NCI-H187 treated with DMSO at 0.1 percent for 48 hours (cell line): ENCODE results near the gene VAC14.

Source experiments
- DNase-seq: peaks from one replicate; lab custom pipeline; 2025; lab: John Stamatoyannopoulos, UW

Gene VAC14

GRCh38 chr16:70705056-70705455 is 95.9 kb downstream of the VAC14 start:
- DNase-seq, result no peak

- no peak for DNase-seq
Measured at GRCh38 chr16:70704586-70704985, 96.4 kb downstream of the VAC14 start.

DNA sequence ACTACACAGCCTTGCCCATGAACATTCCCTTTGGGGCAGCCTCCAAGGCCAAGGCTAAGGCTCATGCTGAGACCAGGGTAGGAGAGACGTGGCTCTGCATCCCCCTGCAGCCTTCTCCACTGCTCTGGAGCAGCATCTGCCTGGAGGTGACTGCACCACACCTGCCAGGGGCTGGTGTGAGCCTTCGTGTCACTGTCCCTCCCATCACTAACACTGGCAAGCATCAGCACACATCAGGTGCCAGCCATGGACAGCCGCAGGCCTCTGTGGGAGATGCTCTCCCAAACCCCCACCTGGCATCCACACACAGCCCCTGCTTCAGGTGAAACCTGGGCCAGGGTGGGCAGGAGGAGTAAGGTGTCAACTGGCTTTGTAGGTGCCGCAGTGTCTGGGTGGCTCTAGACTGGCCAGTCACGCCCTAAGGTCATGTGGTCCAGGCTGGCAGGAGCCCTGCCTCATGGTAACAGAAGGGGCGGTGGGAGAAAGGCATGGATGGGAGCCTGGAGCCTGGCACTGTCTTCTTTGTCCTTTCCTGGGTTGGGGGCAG is 97.0 kb downstream of the VAC14 start:
- DNase-seq, result no peak

- DNase-seq, result no peak
Measured at GRCh38 chr16:70703041-70703834, 97.7 kb downstream of the VAC14 start.

GRCh38 chr16:70702624-70703023 is 98.3 kb downstream of the VAC14 start:
- no peak for DNase-seq

- DNase-seq, result no peak
Measured at GRCh38 chr16:70701998-70702397, 99.0 kb downstream of the VAC14 start.

DNA sequence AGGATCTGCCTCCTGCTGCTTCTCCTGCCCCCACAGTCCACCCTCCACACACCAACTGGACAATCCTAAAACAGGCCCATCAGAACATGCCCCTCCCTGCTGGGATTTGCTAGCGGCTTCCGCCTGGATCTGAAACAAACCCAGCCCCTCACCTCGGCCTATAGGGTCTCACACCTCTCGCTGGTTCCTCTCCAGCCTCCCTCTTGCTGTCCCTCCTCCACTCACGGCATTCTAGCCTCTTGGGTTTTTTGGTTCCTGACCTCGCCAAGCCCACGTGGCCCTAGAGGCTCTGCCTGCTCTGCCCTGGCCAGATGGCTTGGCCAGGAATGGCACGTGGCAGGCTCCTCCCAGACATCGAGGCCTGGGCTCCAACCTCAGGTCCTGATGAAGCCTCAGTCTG is 99.4 kb downstream of the VAC14 start:
- DNase-seq, result no peak

DNA sequence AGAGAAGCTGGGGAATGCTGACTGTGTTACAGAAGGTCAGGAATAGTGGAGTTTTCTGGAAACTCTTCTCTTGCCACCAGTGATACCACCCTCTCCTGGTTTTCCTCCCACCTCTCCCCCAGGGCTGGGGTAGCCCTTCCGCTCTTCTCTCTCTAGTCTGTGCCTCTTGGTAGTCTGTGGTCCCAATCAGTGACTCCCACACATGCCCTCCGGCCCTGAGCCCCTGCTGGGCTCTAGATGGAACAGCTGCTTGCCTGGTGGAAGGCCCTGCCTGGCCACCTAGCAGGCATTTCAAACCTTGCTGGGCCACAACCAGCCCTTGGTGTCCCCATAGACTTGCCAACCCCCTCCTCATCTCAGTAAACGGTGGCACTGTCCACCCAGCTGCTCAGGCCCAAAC is 99.9 kb downstream of the VAC14 start:
- DNase-seq, result no peak

DNA sequence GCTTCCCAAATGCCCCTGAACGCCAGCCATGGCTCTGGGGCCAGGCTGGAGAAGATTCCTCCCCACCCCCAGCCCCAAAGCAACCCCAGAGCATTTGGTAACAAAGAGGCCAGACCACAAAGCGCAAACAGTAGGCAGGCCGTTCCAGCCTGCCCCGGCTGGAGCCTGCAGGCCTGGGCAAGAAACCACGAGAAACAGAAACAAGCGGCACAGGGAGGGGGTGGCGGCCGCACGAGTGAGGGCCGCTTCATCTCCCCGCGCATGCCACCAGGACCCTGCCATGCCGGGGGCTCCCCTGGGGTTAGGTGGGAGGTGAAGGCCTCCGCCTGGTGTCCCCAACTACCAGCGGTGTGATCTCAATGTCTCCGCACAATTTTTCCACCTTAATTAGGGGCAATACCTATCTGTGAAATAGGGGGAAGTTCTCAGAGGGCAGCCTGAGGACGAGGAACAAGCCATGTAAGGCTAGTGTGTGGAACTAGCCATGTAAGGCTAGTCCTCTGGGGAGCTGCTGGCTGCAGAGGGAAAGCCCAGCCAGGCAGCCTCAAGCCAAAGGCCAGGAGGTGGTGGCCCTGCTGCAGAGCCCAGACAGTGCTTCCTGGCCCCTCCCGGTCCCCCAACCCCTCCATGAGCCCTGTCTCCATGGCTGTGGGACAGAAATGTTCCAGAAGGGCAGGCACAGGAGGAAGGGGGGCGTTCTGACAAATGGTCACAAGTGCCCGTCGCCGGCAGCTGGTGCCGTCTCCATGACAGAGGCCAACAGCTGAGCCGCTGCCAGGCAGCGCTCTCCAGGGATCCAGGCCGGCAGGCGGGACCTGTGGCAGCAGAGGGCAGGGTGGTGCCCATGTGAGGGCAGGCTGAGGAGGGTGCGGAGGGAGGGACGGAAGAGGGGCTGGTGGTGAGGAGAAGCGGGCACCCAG is 100.6 kb downstream of the VAC14 start:
- DNase-seq, result no peak

DNA sequence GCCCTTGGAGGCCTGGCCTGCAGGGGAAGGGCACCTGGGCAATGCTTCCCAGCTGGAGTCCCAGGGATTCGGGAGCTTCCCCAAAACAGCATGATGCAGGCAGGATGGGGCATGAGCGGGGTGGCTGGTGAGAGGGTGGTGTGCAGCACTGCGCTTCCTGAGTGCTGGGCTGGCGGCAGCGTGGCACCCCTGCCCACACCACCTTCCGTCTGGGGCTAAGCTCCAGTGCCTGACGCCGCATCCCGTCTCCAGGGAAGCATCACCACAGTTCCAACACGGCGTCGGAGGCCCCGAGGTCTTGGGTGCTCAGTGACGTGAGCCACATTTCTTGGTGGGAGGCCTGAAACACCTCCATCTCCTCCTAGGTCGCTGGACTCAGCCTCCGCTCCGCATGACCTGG is 101.3 kb downstream of the VAC14 start:
- DNase-seq, result no peak

DNA sequence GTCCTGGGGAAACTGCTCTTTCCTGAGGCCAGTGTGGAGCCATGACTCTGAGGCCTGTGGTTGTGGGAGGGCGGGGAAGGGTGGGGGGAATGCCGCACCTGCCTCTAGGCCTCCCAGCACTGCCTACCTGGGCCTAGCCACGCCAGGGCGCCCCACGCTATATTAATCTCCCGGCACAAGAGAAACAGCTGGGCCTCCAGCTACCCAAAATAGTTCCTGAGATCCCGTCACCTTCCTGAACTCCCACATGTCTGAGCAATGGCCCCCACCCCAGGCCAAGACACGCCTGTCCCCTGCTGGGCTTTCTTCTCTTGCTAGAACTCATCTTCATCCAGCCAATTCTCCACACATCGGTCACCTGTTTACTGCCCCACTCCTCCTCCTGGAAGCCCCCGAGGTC is 102.1 kb downstream of the VAC14 start:
- DNase-seq, result no peak

GRCh38 chr16:70697594-70698170 is 103.3 kb downstream of the VAC14 start:
- no peak for DNase-seq

GRCh38 chr16:70696952-70697593 is 103.9 kb downstream of the VAC14 start:
- no peak for DNase-seq

GRCh38 chr16:70696355-70696754 is 104.6 kb downstream of the VAC14 start:
- DNase-seq, result no peak

GRCh38 chr16:70695331-70696070 is 105.5 kb downstream of the VAC14 start:
- no peak for DNase-seq

DNA sequence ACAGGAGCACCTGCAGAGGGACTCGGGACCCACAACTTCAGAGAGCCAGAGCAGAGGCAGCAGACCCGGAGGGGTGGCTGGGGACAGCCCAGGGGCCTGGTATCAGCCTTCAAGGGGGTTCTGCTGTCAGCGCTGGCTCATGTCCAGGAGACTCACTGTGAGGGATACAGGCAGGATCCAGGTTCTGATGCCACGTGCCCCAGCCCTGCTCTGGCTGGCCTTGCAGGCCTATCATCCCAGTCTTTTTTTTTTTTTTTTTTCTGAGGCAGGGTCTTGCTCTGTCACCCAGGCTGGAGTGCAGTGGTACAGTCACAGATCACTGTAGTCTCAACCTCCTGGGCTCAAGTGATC is 106.1 kb downstream of the VAC14 start:
- no peak for DNase-seq

GRCh38 chr16:70694088-70694867 is 106.7 kb downstream of the VAC14 start:
- no peak for DNase-seq

- DNase-seq, result no peak
Measured at GRCh38 chr16:70692873-70693671, 107.9 kb downstream of the VAC14 start.

DNA sequence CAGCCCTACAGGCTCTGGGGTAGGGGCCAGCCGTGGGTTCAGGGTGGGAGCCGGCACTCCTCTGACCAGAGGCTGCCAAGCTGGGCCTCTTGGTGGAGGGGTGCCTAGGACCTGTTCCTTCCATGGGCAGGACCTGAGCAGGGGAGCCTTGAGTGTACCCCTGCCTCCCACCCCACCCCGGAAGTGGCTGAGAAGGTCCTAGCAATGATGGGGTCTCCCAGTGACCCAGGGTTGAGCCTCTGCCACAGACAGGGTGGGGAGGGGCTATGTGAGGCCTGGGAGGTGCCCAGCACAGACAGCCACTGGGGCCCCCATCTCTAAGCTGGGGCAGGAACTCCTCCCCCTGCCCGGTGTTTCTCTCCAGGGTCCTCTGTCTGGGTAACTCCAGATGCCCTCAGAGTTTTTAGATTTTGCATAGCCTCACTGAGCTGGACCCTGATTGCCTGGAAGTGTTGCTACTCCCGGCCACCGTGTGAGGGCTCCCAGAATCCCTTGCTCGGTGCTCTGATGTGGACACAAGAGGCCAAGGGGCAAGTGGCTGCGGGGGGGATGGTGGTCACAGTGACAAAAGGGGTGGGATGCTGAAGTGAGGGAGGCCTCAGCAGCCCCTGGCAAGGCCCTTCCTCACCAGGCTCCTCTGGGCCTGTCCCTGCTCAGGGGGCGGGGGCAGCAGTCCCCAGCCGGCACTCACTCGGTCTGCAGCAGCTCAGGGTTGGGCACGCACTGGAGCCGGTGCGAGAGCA is 108.7 kb downstream of the VAC14 start:
- DNase-seq, result no peak
